RWPE1 (cell line): ENCODE measurements around the gene SLX9.

Source experiments
- CTCF ChIA-PET: fragments of 350-600 bp; sonication (Branson Sonifier 250); formaldehyde crosslinking; extraction: SDS; loops from one replicate; lab custom pipeline; 2021; lab: Yijun Ruan, JAX
- POLR2A ChIA-PET: fragments of 400-600 bp; formaldehyde crosslinking; extraction: SDS; loops from one replicate; lab custom pipeline; 2020; ENCODE audit warnings: antibody characterized with exemption; ENCODE audit not compliant: low non-redundant PET; lab: Yijun Ruan, JAX
- DNase-seq: peaks from one replicate; pipeline ENCODE4 v3.0.0; 2012; ENCODE audit warnings: low spot score
- H3K27ac ChIP-seq: fragments of 450-650 bp; 2 replicates; pipeline ENCODE4 v1.5.1; 2017
- CTCF ChIP-seq: fragments of 450-650 bp; conservative IDR thresholded peaks from 2 replicates; pipeline ENCODE4 v1.5.1; 2017; ENCODE audit warnings: low read depth, mild to moderate bottlenecking

SLX9 gene

DNA sequence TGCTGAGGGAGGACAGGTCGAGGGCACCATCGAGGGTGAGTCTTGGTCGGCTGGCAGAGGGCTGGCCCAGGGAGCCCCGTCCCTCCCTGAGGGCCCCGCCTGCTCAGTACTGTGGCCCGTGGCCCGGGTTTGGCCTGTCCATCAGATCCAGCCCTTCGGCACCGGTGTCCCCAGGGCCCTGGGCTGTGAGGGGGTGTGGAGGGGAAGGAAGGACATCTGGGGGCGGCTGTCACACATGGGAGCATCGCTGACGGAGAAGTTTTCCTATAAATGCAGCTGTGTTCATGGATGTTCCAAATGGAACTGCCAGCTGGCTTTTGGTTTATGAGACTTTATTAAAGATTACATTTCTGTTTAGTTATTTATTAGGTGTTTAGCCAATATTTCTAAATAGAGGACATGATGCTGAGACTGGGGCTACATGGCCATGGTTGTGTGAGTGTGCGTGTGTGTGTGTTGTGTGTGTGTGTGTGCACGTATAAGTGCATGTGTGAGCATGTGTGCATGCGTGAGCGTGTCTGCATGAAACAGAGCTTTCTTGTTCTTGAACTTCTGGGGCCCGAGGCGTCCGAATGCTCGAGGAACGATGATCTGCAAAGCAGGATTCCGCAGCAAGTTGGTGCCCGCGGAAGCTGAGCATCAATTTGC, 54.3 kb downstream of the SLX9 start:
- POLR2A ChIA-PET: no interaction called here
- no peak for TF ChIP-seq CTCF
- CTCF ChIA-PET: no interaction called here
- DNase-seq: no peak
- H3K27ac ChIP-seq: peak overlapping the region; percentile 32

- no peak for TF ChIP-seq CTCF
- CTCF ChIA-PET: interaction anchor here (0.6 to 0.7 kb wide), 2 partner anchors 19 to 22 kb away, joined by 3 read pairs; no protein-coding TSS in a partner anchor
- H3K27ac ChIP-seq: peak overlapping the region; percentile 32
- POLR2A ChIA-PET: no interaction called here
- no peak for DNase-seq
Observed at GRCh38 chr21:44994695-44995342, 55.0 kb downstream of the SLX9 start.

GRCh38 chr21:44995343-44995941, 55.6 kb downstream of the SLX9 start:
- H3K27ac ChIP-seq: peak overlapping the region; percentile 32; the same call in 1 of the 2 replicates
- ChIA-PET CTCF (interaction anchor here (0.6 to 0.7 kb wide), 3 partner anchors 14 to 22 kb away, joined by 3 to 5 read pairs (median 3); no protein-coding TSS in a partner anchor), POLR2A (no interaction called here)
- DNase-seq: no peak
- TF ChIP-seq CTCF: no peak

DNA sequence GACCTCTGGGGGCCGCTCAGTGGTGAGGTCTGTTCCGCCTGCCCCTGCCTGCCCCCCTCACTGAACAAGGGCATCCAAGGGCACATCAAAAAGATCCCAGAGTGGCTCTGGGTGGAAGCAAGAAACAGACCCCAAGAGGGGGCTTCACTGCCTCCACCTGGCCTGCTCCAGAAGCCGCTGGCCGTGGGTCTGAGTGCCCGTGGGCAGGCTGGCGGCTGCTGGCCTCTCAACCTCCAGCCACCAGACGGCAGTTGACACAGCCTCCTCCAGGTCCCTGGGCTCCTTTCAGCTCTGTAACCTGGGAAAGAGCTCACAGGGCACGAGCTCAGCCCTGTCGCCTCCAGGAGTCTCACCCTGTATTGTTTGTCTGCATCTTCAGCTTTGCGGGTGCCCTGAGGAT, 56.3 kb downstream of the SLX9 start:
- no peak overlapping the region for H3K27ac ChIP-seq
- DNase-seq: no peak
- no peak for TF ChIP-seq CTCF
- ChIA-PET POLR2A (no interaction called here), CTCF (no interaction called here)

- ChIA-PET CTCF (no interaction called here), POLR2A (no interaction called here)
- no peak for TF ChIP-seq CTCF
- no peak overlapping the region for H3K27ac ChIP-seq
- DNase-seq: no peak
Observed at GRCh38 chr21:44996501-44996921, 56.7 kb downstream of the SLX9 start.

- no peak for DNase-seq
- H3K27ac ChIP-seq: no peak overlapping the region
- POLR2A ChIA-PET: no interaction called here
- CTCF ChIA-PET: no interaction called here
- no peak for TF ChIP-seq CTCF
Observed at GRCh38 chr21:44996983-44997936, 57.4 kb downstream of the SLX9 start.
